Gastrocnemius medialis (tissue), 4 donors: ENCODE results near the gene GALNT10. TPM values are rescaled to one million over a fixed set of nuclear protein-coding genes. Genes with fewer than 3 reads are reported as not detected.

ENCODE experiments used
- ATAC-seq, 2 donors: fragments of 150-250 bp; one replicate each; pipeline ENCODE4 v1.9.1; 2016
- DNase-seq, 2 donors: peaks; one replicate each; pipeline ENCODE4 v3.0.0-alpha.2; 2019
- H3K27ac ChIP-seq, 4 donors: fragments of 200-600 bp; sonication (generic); 1 replicate in 1 of 4; 2 replicates in 3 of 4; pipeline ENCODE4 v1.5.1; 2016 to 2018; ENCODE audit warnings: mild to moderate bottlenecking in 2 of 4, moderate library complexity in 1 of 4
- H3K27me3 ChIP-seq, 3 donors: fragments of 200-600 bp; sonication (generic) in 2 of 3; 1 replicate in 1 of 3; 2 replicates in 2 of 3; pipeline versions ENCODE4 v1.5.1 to v1.6.0; 2016 to 2019; ENCODE audit warnings: mild to moderate bottlenecking in 1 of 3, moderate library complexity in 1 of 3
- H3K36me3 ChIP-seq, 2 donors: fragments of 200-600 bp; sonication (generic) in 1 of 2; one replicate each; pipeline ENCODE4 v1.5.1; 2017 to 2018
- H3K4me1 ChIP-seq, 2 donors: fragments of 200-600 bp; sonication (generic) in 1 of 2; one replicate each; pipeline ENCODE4 v1.5.1; 2016 to 2017; ENCODE audit warnings: mild to moderate bottlenecking in 2 of 2
- H3K4me3 ChIP-seq, 4 donors: fragments of 200-600 bp; sonication (generic) in 3 of 4; 1 replicate in 1 of 4; 2 replicates in 3 of 4; pipeline ENCODE4 v1.5.1; 2016 to 2019; ENCODE audit warnings: mild to moderate bottlenecking in 2 of 4
- H3K9me3 ChIP-seq, 3 donors: fragments of 200-600 bp; sonication (generic) in 2 of 3; 1 replicate in 1 of 3; 2 replicates in 2 of 3; pipeline ENCODE4 v1.5.1; 2016 to 2019
- POLR2A ChIP-seq, 2 donors: fragments of 450-650 bp; IDR thresholded peaks; one replicate each; pipeline ENCODE4 v1.6.1; 2017; ENCODE audit warnings: antibody characterized with exemption in 2 of 2, mild to moderate bottlenecking in 2 of 2, moderate library complexity in 2 of 2
- in situ Hi-C, 4 donors: fragments of 200-750 bp; cut with MboI; loops; one replicate each; pipeline versions ENCODE4 v1.15.0 to v1.8.0; 2017; ENCODE audit warnings: low sequenced_read_pairs in 4 of 4
- intact Hi-C: fragments of 100-400 bp; cut with DNase I; formaldehyde crosslinking; loops from one replicate; pipeline ENCODE4 v1.15.1; 2023; ENCODE audit warnings: low total_unique reads
- total RNA-seq, 4 donors: library from RNA; depleted of rRNA; stranded (reverse); fragments of >200 nt; gene quantifications; one replicate each; pipeline versions ENCODE4 v1.1.0 to v1.2.3, GENCODE V29; 2016
- TF ChIP-seq, protein P1 (sequence below), 5 experiments: fragments of 450-650 bp in 3 of 5; fragments of 200-600 bp in 2 of 5; sonication (generic) in 2 of 5; IDR thresholded peaks in 4 of 5; conservative IDR thresholded peaks in 1 of 5; 1 replicate in 4 of 5; 2 replicates in 1 of 5; pipeline ENCODE4 v1.5.1; 2016 to 2019; ENCODE audit warnings: antibody characterized with exemption in 5 of 5, mild to moderate bottlenecking in 3 of 5, moderate library complexity in 3 of 5

The GALNT10 gene
- total RNA-seq, 4 donors from 2014 or later, result 6.1 to 9.9 (median 6.4) TPM

DNA sequence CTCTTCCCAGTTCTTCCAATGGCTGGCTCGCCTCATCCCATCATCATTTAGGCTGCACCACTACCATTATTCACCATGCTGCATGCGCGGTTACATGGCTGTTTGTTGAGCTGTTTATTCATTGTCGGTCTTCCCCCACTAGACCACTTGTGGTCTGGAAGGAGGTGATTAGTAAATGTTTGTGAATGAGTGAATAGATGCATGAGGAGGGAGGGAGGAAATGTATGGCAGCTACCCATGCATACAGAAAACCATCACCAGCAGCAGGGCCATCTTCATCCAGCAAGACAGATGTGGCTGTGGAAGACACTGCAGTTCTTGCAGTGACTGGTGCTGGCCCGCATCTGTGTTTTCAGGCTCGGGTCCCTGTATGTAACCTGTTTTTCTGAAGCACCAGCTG lies 141.9 kb downstream of the GALNT10 start:
- in situ Hi-C loops, result no loop called here
- Histone ChIP-seq H3K36me3 (no peaks in the 10 kb centered on the region), H3K9me3 (no peaks in the 10 kb centered on the region), H3K27ac (no peak overlapping the region), H3K4me1 (no peaks in the 10 kb centered on the region), H3K27me3 (no peaks in the 10 kb centered on the region), H3K4me3 (no peak overlapping the region)
- DNase-seq (no peak), ATAC-seq (no peak)
- intact Hi-C loops, result no loop called here
- TF ChIP-seq, protein P1, sequence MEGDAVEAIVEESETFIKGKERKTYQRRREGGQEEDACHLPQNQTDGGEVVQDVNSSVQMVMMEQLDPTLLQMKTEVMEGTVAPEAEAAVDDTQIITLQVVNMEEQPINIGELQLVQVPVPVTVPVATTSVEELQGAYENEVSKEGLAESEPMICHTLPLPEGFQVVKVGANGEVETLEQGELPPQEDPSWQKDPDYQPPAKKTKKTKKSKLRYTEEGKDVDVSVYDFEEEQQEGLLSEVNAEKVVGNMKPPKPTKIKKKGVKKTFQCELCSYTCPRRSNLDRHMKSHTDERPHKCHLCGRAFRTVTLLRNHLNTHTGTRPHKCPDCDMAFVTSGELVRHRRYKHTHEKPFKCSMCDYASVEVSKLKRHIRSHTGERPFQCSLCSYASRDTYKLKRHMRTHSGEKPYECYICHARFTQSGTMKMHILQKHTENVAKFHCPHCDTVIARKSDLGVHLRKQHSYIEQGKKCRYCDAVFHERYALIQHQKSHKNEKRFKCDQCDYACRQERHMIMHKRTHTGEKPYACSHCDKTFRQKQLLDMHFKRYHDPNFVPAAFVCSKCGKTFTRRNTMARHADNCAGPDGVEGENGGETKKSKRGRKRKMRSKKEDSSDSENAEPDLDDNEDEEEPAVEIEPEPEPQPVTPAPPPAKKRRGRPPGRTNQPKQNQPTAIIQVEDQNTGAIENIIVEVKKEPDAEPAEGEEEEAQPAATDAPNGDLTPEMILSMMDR (IDR thresholded peaks at IDR 0.05 in 4 of 5, conservative IDR thresholded peaks at IDR 0.05 in 1 of 5), result no peak
- TF ChIP-seq POLR2A (IDR thresholded peaks at IDR 0.05), result no peak

DNA sequence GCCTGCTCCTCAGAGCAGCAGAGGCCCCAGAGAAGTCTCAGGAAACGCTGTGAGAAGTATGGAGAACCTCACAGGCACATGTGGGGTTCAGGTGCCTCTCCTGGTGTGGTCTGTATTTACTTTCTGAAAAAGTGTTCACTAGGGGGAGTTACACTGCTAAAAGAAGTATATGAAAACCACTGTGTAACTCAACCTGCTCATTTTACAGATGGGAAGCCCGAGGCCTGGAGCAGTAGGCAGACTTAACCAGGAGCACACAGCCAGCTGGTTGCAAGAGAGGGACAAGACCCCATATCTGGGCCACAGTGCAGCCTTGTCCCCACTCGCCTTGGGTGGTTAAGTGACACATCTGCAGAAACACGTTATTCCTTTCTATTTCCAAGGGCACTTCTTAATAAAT lies 142.5 kb downstream of the GALNT10 start:
- intact Hi-C loops, result no loop called here
- Histone ChIP-seq H3K4me3 (no peak overlapping the region), H3K27ac (no peak overlapping the region), H3K36me3 (no peaks in the 10 kb centered on the region), H3K4me1 (no peaks in the 10 kb centered on the region), H3K9me3 (no peaks in the 10 kb centered on the region), H3K27me3 (no peaks in the 10 kb centered on the region)
- in situ Hi-C loops, result no loop called here
- ATAC-seq, result no peak
- TF ChIP-seq POLR2A (IDR thresholded peaks at IDR 0.05), result no peak
- TF ChIP-seq, protein P1 (IDR thresholded peaks at IDR 0.05 in 4 of 5, conservative IDR thresholded peaks at IDR 0.05 in 1 of 5), result no peak
- DNase-seq, result no peak

DNA sequence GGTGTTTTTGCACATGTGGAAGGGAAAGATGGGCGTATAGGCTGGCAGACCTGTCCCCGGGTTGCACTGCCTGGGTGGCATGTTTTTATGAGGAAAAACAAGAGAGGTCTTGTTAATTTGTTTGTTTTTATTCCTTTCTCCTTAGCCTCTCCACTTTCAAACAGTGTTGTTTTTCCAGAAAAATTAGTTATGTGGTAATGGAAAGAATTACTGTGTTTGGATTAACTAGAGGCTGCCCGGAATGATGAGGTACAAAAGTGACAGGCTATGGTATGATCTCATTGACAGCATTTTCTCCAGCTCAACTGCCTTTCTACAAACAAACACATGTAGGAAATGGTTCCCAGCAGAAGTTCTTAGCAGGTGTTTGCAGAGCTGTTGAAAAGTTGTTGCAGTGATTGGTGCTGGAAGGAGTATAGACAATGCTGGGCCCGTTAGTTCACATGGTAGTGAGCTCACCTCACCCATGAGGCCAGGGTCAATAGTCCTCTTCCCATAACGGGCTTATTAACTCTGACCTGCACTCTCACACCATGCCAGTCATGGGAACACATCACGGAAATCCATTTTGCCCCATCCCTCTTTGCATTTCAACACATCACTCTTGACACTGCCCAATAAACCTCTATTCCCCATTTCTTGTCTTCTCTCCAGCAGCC lies 144.0 kb downstream of the GALNT10 start:
- Histone ChIP-seq H3K36me3 (no peaks in the 10 kb centered on the region), H3K27me3 (no peaks in the 10 kb centered on the region), H3K27ac (no peak overlapping the region), H3K9me3 (no peaks in the 10 kb centered on the region), H3K4me3 (no peak overlapping the region), H3K4me1 (no peaks in the 10 kb centered on the region)
- intact Hi-C loops (no loop called here), in situ Hi-C loops (no loop called here)
- ATAC-seq (no peak), DNase-seq (no peak)
- TF ChIP-seq, protein P1 (IDR thresholded peaks at IDR 0.05 in 4 of 5, conservative IDR thresholded peaks at IDR 0.05 in 1 of 5), result no peak
- no peak for TF ChIP-seq POLR2A (IDR thresholded peaks at IDR 0.05)

GRCh38 chr5:154335065-154335448 lies 144.5 kb downstream of the GALNT10 start:
- intact Hi-C loops, result no loop called here
- Histone ChIP-seq H3K9me3 (no peaks in the 10 kb centered on the region), H3K4me1 (no peaks in the 10 kb centered on the region), H3K36me3 (no peaks in the 10 kb centered on the region), H3K27ac (no peak overlapping the region), H3K4me3 (no peak overlapping the region), H3K27me3 (no peaks in the 10 kb centered on the region)
- TF ChIP-seq, protein P1 (IDR thresholded peaks at IDR 0.05 in 4 of 5, conservative IDR thresholded peaks at IDR 0.05 in 1 of 5), result no peak
- TF ChIP-seq POLR2A (IDR thresholded peaks at IDR 0.05), result no peak
- DNase-seq (no peak), ATAC-seq (no peak)
- in situ Hi-C loops, result no loop called here

DNA sequence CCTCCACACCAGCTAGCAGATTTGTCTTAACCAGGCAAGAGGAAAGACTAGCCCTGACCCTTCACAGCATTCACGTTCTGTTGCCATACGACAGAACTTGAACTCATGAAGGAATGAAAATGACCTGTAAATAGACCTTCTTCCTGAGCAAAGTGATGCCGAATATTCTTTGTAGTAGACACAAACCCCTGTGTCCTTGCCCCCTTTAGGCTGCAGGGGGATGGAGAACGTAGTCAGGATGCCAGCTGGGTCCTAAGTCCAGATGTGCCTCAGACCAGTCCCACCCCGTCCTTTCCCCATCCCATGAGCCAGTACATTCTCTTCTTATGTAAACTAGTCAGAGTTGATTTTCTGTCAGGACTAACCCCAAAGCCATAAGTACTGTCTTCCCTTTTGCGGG lies 151.1 kb downstream of the GALNT10 start:
- no peaks in the 10 kb centered on the region for H3K36me3 ChIP-seq
- H3K27ac ChIP-seq, result no peak overlapping the region
- TF ChIP-seq, protein P1 (IDR thresholded peaks at IDR 0.05 in 4 of 5, conservative IDR thresholded peaks at IDR 0.05 in 1 of 5), result no peak
- intact Hi-C loops, result no loop called here
- in situ Hi-C loops, result no loop called here
- no peak for ATAC-seq
- no peak overlapping the region for H3K4me3 ChIP-seq
- H3K27me3 ChIP-seq, result no peaks in the 10 kb centered on the region
- no peaks in the 10 kb centered on the region for H3K4me1 ChIP-seq
- no peaks in the 10 kb centered on the region for H3K9me3 ChIP-seq
- no peak for DNase-seq
